GM12878 (cell line): Measurements from ENCODE around the gene ARHGEF10L.
"Not testable (repeated sequence)": the region's sequence is repeated elsewhere in the genome, so short reads cannot be mapped to it uniquely, and the experiment has no call there.

Source experiments
- CREB1 ChIP-seq: IDR thresholded peaks from 2 replicates; pipeline ENCODE4 v1.6.1; 2012; ENCODE audit warnings: low read depth, mild to moderate bottlenecking, inconsistent platforms
- FOXM1 ChIP-seq: IDR thresholded peaks from 2 replicates; pipeline ENCODE4 v1.6.1; 2012; ENCODE audit warnings: low read depth, mild to moderate bottlenecking, inconsistent platforms, low read length, moderate library complexity
- POLR2AphosphoS5 ChIP-seq: IDR thresholded peaks from 2 replicates; pipeline ENCODE4 v1.6.1; 2011; ENCODE audit warnings: mild to moderate bottlenecking, low read length, inconsistent platforms
- RCOR1 ChIP-seq: conservative IDR thresholded peaks from 2 replicates; pipeline ENCODE4 v1.6.1; 2012; ENCODE audit warnings: low read depth, low read length, improper control_type of control experiment
- SPI1 ChIP-seq: IDR thresholded peaks from 2 replicates; pipeline ENCODE4 v1.6.1; 2011; ENCODE audit warnings: low read depth, mild to moderate bottlenecking, low read length, moderate library complexity, borderline replicate concordance; ENCODE audit not compliant: insufficient read depth
- SREBF2 ChIP-seq: IDR thresholded peaks from 2 replicates; pipeline ENCODE4 v1.6.1; 2012; ENCODE audit warnings: mild to moderate bottlenecking, low read length
- TF ChIP-seq, protein P1 (sequence below), 3 experiments: IDR thresholded peaks in 2 of 3; conservative IDR thresholded peaks in 1 of 3; 2 replicates each; pipeline ENCODE4 v1.5.1; 2011; ENCODE audit warnings: low read depth in 3 of 3, low read length in 3 of 3, mild to moderate bottlenecking in 3 of 3, control low read depth in 2 of 3, moderate library complexity in 2 of 3, inconsistent platforms in 1 of 3, mixed read lengths in 1 of 3; ENCODE audit not compliant: control insufficient read depth in 2 of 3, insufficient read depth in 1 of 3; ENCODE audit errors: extremely low read depth in 1 of 3
- TF ChIP-seq, protein P2 (sequence below): fragments of 450-650 bp; IDR thresholded peaks from 2 replicates; pipeline ENCODE4 v1.6.1; 2016; ENCODE audit warnings: mild to moderate bottlenecking
- TF ChIP-seq, protein P3 (sequence below): IDR thresholded peaks from 2 replicates; pipeline ENCODE4 v1.6.1; 2012; ENCODE audit warnings: mild to moderate bottlenecking, low read depth, low read length

DNA sequence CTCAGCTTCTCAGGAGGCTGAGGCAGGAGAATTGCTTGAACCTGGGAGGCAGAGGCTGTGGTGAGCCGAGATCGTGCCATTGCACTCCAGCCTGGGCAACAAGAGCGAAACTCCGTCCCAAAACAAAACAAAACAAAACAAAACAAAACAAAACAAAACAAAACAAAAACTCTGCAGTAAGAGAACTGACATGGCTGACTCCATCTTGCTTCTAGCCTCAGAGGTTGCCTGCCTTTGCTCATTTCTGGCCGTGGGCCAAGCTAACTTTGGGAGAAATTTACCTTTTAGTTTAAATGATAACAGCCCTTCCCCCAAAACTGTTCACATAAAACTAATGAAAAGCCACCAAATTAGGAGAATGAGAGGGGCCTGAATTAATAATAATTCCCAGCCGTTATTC, 48.8 kb upstream of the ARHGEF10L start:
- not testable (repeated sequence) for TF ChIP-seq CREB1, FOXM1, RCOR1, POLR2AphosphoS5, SPI1, SREBF2
- TF ChIP-seq, protein P1, sequence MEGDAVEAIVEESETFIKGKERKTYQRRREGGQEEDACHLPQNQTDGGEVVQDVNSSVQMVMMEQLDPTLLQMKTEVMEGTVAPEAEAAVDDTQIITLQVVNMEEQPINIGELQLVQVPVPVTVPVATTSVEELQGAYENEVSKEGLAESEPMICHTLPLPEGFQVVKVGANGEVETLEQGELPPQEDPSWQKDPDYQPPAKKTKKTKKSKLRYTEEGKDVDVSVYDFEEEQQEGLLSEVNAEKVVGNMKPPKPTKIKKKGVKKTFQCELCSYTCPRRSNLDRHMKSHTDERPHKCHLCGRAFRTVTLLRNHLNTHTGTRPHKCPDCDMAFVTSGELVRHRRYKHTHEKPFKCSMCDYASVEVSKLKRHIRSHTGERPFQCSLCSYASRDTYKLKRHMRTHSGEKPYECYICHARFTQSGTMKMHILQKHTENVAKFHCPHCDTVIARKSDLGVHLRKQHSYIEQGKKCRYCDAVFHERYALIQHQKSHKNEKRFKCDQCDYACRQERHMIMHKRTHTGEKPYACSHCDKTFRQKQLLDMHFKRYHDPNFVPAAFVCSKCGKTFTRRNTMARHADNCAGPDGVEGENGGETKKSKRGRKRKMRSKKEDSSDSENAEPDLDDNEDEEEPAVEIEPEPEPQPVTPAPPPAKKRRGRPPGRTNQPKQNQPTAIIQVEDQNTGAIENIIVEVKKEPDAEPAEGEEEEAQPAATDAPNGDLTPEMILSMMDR (IDR thresholded peaks at IDR 0.05 in 2 of 3, conservative IDR thresholded peaks at IDR 0.05 in 1 of 3; ENCODE audit: control insufficient read depth in 2 of 3, extremely low read depth in 1 of 3, insufficient read depth in 1 of 3, low read depth in 3 of 3, low read length in 3 of 3), result not testable (repeated sequence)
- TF ChIP-seq, protein P2, sequence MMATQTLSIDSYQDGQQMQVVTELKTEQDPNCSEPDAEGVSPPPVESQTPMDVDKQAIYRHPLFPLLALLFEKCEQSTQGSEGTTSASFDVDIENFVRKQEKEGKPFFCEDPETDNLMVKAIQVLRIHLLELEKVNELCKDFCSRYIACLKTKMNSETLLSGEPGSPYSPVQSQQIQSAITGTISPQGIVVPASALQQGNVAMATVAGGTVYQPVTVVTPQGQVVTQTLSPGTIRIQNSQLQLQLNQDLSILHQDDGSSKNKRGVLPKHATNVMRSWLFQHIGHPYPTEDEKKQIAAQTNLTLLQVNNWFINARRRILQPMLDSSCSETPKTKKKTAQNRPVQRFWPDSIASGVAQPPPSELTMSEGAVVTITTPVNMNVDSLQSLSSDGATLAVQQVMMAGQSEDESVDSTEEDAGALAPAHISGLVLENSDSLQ, result not testable (repeated sequence)
- TF ChIP-seq, protein P3, sequence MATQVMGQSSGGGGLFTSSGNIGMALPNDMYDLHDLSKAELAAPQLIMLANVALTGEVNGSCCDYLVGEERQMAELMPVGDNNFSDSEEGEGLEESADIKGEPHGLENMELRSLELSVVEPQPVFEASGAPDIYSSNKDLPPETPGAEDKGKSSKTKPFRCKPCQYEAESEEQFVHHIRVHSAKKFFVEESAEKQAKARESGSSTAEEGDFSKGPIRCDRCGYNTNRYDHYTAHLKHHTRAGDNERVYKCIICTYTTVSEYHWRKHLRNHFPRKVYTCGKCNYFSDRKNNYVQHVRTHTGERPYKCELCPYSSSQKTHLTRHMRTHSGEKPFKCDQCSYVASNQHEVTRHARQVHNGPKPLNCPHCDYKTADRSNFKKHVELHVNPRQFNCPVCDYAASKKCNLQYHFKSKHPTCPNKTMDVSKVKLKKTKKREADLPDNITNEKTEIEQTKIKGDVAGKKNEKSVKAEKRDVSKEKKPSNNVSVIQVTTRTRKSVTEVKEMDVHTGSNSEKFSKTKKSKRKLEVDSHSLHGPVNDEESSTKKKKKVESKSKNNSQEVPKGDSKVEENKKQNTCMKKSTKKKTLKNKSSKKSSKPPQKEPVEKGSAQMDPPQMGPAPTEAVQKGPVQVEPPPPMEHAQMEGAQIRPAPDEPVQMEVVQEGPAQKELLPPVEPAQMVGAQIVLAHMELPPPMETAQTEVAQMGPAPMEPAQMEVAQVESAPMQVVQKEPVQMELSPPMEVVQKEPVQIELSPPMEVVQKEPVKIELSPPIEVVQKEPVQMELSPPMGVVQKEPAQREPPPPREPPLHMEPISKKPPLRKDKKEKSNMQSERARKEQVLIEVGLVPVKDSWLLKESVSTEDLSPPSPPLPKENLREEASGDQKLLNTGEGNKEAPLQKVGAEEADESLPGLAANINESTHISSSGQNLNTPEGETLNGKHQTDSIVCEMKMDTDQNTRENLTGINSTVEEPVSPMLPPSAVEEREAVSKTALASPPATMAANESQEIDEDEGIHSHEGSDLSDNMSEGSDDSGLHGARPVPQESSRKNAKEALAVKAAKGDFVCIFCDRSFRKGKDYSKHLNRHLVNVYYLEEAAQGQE, result not testable (repeated sequence)
